MM.1S (cell line): Measurements from ENCODE around the gene TMEM135.

Source experiments
- DNase-seq: peaks from one replicate; pipeline ENCODE4 v3.0.0-alpha.2; 2015
- H2AFZ ChIP-seq: fragments of 300-600 bp; sonication (generic); 2 replicates; pipeline ENCODE4 v1.6.0; 2016; ENCODE audit warnings: antibody characterized with exemption, low read length
- H3F3A ChIP-seq: fragments of 300-600 bp; sonication (generic); 2 replicates; pipeline ENCODE4 v1.6.1; 2016; ENCODE audit warnings: mild to moderate bottlenecking, antibody characterized with exemption, low read length, moderate library complexity, mixed read lengths; ENCODE audit not compliant: insufficient read depth
- H3K27ac ChIP-seq: fragments of 300-600 bp; sonication (generic); 2 replicates; pipeline ENCODE4 v1.5.1; 2016; ENCODE audit warnings: mild to moderate bottlenecking, low read length
- H3K27me3 ChIP-seq: fragments of 300-600 bp; sonication (generic); replicated peaks from 2 replicates; pipeline ENCODE4 v1.6.0; 2016; ENCODE audit warnings: low read length; ENCODE audit not compliant: insufficient read depth
- H3K36me3 ChIP-seq: fragments of 300-600 bp; sonication (generic); replicated peaks from 2 replicates; pipeline ENCODE4 v1.6.1; 2016; ENCODE audit warnings: mild to moderate bottlenecking, low read length, mixed read lengths; ENCODE audit not compliant: insufficient read depth
- H3K4me1 ChIP-seq: fragments of 300-600 bp; sonication (generic); 2 replicates; pipeline ENCODE4 v1.6.1; 2016; ENCODE audit warnings: low read length, mixed read lengths
- H3K4me2 ChIP-seq: fragments of 300-600 bp; sonication (generic); 2 replicates; pipeline ENCODE4 v1.6.0; 2016; ENCODE audit warnings: low read depth, low read length
- H3K4me3 ChIP-seq: fragments of 300-600 bp; sonication (generic); 2 replicates; pipeline ENCODE4 v1.5.1; 2016; ENCODE audit warnings: low read length, mixed read lengths
- H3K79me2 ChIP-seq: fragments of 300-600 bp; sonication (generic); 2 replicates; pipeline ENCODE4 v1.6.1; 2016; ENCODE audit warnings: mixed run types, low read length, mixed read lengths
- H3K9ac ChIP-seq: fragments of 300-600 bp; sonication (generic); 2 replicates; pipeline ENCODE4 v1.6.1; 2016; ENCODE audit warnings: low read length, mixed read lengths
- H3K9me2 ChIP-seq: fragments of 300-600 bp; sonication (generic); replicated peaks from 2 replicates; pipeline ENCODE4 v1.6.1; 2016; ENCODE audit warnings: mild to moderate bottlenecking, low read length, mixed read lengths; ENCODE audit not compliant: insufficient read depth
- H3K9me3 ChIP-seq: fragments of 300-600 bp; sonication (generic); replicated peaks from 2 replicates; pipeline ENCODE4 v1.6.1; 2016; ENCODE audit warnings: mild to moderate bottlenecking, low read length, mixed read lengths; ENCODE audit not compliant: insufficient read depth
- H4K20me1 ChIP-seq: fragments of 300-600 bp; sonication (generic); 2 replicates; pipeline ENCODE4 v1.6.1; 2016; ENCODE audit warnings: mild to moderate bottlenecking, low read length, moderate library complexity, mixed read lengths; ENCODE audit not compliant: insufficient read depth
- CTCF ChIP-seq: fragments of 300-600 bp; sonication (generic); IDR thresholded peaks from 2 replicates; pipeline ENCODE4 v1.5.1; 2016; ENCODE audit warnings: antibody characterized with exemption, low read length, mixed read lengths
- EZH2 ChIP-seq: fragments of 300-600 bp; sonication (generic); optimal IDR thresholded peaks from 2 replicates; pipeline ENCODE3; 2017; ENCODE audit warnings: low read depth, mild to moderate bottlenecking, antibody characterized with exemption, low read length, mixed read lengths
- EZH2phosphoT487 ChIP-seq: fragments of 300-600 bp; sonication (generic); IDR thresholded peaks from 2 replicates; pipeline ENCODE4 v1.6.1; 2018; ENCODE audit warnings: antibody characterized with exemption, low read length

The TMEM135 gene

GRCh38 chr11:87228820-87229219 is 191.1 kb downstream of the TMEM135 start:
- Histone ChIP-seq H2AFZ (no peak overlapping the region), H3K27ac (no peak overlapping the region), H3K9me3 (no peaks in the 10 kb centered on the region), H3F3A (no peaks in the 10 kb centered on the region), H3K9ac (no peak overlapping the region), H3K4me2 (no peak overlapping the region), H3K36me3 (no peaks in the 10 kb centered on the region), H3K79me2 (no peaks in the 10 kb centered on the region), H3K4me1 (no peaks in the 10 kb centered on the region), H3K9me2 (no peaks in the 10 kb centered on the region), H3K27me3 (no peaks in the 10 kb centered on the region), H4K20me1 (no peaks in the 10 kb centered on the region), H3K4me3 (no peak overlapping the region)
- no peak for DNase-seq
- TF ChIP-seq CTCF: no peak
- TF ChIP-seq EZH2phosphoT487: no peak
- TF ChIP-seq EZH2: no peak

- no peaks in the 10 kb centered on the region for H3K9me3 ChIP-seq
- H2AFZ ChIP-seq: no peak overlapping the region
- H3K27ac ChIP-seq: no peak overlapping the region
- no peak overlapping the region for H3K9ac ChIP-seq
- H3K27me3 ChIP-seq: no peaks in the 10 kb centered on the region
- no peak overlapping the region for H3K4me3 ChIP-seq
- no peak for TF ChIP-seq EZH2
- no peak for TF ChIP-seq CTCF
- no peak for TF ChIP-seq EZH2phosphoT487
- H3K79me2 ChIP-seq: no peaks in the 10 kb centered on the region
- DNase-seq: no peak
- no peaks in the 10 kb centered on the region for H4K20me1 ChIP-seq
- no peaks in the 10 kb centered on the region for H3K36me3 ChIP-seq
- no peaks in the 10 kb centered on the region for H3K9me2 ChIP-seq
- H3K4me2 ChIP-seq: no peak overlapping the region
- no peaks in the 10 kb centered on the region for H3K4me1 ChIP-seq
- no peaks in the 10 kb centered on the region for H3F3A ChIP-seq
These were observed 193.3 kb downstream of the TMEM135 start for GRCh38 chr11:87230995-87231394.

GRCh38 chr11:87232320-87232719 is 194.6 kb downstream of the TMEM135 start:
- Histone ChIP-seq H3K9ac (no peak overlapping the region), H2AFZ (no peak overlapping the region), H3K79me2 (no peaks in the 10 kb centered on the region), H3F3A (no peaks in the 10 kb centered on the region), H4K20me1 (no peaks in the 10 kb centered on the region), H3K27ac (no peak overlapping the region), H3K36me3 (no peaks in the 10 kb centered on the region), H3K9me2 (no peaks in the 10 kb centered on the region), H3K4me1 (no peaks in the 10 kb centered on the region), H3K4me3 (no peak overlapping the region), H3K27me3 (no peaks in the 10 kb centered on the region), H3K4me2 (no peak overlapping the region), H3K9me3 (no peaks in the 10 kb centered on the region)
- no peak for DNase-seq
- no peak for TF ChIP-seq CTCF
- TF ChIP-seq EZH2: no peak
- TF ChIP-seq EZH2phosphoT487: no peak
